IPS-NIHi11 (cell line): ENCODE measurements around the gene PACC1.
"Not testable (repeated sequence)": the region's sequence is repeated elsewhere in the genome, so short reads cannot be mapped to it uniquely, and the experiment has no call there.

ENCODE experiments used
- DNase-seq: peaks from one replicate; pipeline ENCODE4 v3.0.0; 2012; ENCODE audit warnings: mixed read lengths, low spot score

PACC1 gene

DNA sequence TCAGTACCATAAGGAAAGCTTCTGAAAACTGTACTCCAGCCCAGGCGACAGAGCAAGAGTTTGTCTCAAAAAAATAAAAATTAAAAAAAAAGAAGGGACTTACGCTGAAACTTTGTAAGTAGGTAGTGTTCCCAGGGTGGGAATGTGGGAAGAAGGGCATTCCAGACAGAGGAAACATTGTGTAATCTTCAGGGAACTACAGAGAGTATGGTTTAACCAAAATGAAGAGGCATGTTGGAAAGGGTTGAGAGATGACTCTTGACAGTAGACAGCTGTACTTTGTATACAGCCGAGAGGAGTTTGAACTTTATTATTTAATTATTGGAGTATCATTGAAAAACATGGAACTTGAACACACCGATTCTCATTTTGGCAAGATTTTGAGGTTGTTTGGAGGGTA lies 86.4 kb downstream of the PACC1 start:
- no peak for DNase-seq

DNA sequence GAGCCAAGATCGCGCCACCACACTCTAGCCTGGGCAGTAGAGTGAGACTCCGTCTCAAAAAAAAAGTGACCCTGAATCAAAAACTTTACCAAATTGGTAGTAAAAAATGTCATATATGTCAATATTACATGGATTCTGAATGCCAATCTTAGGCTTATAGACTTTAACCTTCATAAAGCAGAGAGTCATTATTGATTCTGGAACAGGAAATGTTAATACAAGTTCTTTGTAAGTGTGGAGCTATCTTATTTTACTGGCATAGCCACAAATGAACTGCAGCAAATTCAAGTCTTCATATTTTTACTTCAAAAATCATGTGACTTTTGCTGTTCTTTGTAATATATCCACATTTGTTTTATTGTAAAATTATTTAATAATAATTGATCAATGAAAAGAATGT lies 88.1 kb downstream of the PACC1 start:
- no peak for DNase-seq

DNA sequence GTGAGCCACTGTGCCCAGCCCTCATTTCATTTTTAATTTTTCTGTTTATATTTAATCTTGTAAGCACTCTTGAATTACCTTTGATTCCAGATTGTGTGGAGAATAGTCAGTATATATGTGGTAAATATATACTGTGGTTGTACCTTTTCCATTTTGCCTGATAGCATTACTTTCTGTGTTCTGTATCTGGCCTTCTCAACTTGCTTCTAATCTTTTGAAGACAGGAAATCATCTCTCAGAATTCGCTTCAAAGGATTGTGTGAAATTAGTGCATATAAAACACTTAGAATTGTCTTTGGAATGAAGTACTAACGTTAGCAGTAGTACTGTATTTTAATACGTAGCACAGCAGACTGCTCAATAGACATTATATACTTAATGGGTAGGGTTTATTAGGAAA lies 91.6 kb downstream of the PACC1 start:
- DNase-seq = no peak

DNA sequence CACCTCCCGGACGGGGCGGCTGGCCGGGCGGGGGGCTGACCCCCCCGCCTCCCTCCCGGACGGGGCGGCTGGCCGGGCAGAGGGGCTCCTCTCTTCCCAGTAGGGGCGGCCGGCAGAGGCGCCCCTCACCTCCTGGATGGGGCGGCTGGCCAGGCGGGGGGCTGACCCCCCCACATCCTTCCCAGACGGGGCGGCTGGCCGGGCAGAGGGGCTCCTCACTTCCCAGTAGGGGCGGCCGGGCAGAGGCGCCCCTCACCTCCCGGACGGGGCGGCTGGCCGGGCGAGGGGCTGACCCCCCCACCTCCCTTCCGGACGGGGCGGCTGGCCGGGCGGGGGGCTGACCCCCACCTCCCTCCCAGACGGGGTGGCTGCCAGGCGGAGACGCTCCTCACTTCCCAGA lies 93.7 kb downstream of the PACC1 start:
- DNase-seq = not testable (repeated sequence)

DNA sequence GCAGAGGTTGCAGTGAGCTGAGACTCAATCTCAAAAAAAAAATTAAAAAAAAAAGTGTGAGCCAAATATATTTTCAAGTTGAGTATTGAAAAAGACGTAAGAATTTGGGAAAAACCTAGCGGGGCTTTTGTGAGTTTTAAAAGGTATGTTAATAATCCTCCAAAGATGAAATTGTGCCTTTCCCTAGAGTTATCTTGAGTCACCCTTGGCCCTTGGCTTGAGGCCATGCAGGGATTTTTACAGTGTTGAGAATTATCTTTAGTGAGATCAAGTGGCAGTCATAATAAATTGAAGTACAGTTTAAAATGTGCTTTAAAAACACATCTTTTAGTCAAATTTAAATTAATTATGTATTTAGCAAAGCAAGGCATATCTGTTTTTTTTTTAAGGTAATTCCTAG lies 96.8 kb downstream of the PACC1 start:
- DNase-seq = no peak

DNA sequence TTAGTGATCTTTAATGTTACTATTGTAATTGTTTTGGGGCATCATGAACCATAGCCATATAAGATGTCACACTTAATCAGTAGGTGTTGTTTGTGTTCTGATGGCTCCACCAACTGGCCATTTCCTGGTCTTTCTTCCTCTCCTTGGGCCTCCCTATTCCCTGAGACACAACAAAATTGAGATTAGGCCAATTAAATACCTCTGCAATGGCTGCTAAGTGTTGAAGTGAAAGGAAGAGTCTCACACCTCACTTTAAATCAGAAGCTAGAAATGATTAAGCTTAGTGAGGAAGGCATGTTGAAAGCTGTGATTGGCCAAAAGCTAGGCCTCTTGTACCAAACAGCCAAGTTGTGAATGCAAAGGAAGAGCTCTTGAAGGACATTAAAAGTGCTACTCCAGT lies 98.8 kb downstream of the PACC1 start:
- DNase-seq = no peak

DNA sequence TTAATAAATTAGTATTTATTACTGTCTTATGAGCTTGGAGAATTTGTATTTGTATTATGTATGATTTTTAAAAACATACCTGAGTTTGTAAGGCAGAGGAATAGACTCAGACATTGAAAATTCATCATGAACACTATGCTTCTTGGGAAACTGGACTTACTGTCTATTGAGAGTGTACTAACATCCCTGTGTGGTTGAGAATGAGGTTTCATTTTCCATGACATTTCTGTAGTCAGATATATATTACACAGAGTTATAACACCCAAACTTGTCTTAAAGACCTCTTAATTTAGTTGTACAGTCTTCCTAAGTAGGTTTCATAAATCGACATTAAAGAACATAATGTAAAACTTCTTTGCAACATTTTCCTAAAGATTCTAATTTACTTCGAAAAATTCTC lies 99.5 kb downstream of the PACC1 start:
- no peak for DNase-seq
